Effector CD8-positive, alpha-beta T cell (primary cell): ENCODE measurements around the gene OLFML3.
"Not testable (repeated sequence)": the region's sequence is repeated elsewhere in the genome, so short reads cannot be mapped to it uniquely, and the experiment has no call there.

Experiments used
- DNase-seq: peaks from one replicate; lab custom pipeline; 2025; lab: John Stamatoyannopoulos, UW

The OLFML3 gene

GRCh38 chr1:113991467-113991997, 12.3 kb downstream of the OLFML3 start:
- no peak for DNase-seq

DNA sequence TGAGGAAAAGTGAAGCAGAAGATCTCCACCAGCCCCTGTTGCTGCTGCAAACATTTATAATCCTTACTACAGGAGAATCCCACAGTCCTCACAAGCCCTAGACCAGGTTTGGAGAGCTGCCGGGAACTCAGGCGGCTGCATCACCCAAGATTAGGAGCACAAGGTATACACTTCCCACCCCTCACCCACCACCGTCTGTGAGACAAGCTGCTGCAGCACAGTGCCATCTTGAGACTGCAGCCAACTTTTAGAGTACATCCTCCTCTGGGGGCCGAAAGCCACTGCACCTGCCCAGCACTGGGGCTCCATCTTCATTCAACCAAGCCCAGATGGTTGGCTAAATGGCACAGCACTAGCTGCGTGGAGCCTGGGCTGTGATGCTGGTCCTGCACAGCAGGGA, 13.8 kb downstream of the OLFML3 start:
- DNase-seq = no peak

DNA sequence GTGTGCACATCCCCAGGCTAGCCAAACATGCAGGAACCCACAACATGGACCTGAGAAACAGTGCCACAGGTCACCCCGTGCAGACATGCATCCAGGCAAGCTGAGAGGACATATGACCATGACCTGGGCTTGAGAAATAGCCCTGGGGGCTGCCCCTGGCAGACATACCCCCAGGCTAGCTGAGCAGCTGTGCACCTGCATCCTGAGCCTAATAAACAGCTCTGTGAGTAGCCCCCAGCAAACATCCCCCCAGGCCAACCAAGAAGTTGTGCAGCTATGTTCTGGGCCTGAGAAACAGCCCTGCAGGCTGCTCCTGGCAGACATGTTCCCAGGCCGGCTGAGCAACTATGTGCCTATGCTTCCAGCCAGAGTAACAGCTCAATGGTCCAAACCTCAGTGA, 14.5 kb downstream of the OLFML3 start:
- DNase-seq = no peak

GRCh38 chr1:113995382-113995781, 16.1 kb downstream of the OLFML3 start:
- DNase-seq = no peak

GRCh38 chr1:113998361-113998760, 19.1 kb downstream of the OLFML3 start:
- no peak for DNase-seq

DNA sequence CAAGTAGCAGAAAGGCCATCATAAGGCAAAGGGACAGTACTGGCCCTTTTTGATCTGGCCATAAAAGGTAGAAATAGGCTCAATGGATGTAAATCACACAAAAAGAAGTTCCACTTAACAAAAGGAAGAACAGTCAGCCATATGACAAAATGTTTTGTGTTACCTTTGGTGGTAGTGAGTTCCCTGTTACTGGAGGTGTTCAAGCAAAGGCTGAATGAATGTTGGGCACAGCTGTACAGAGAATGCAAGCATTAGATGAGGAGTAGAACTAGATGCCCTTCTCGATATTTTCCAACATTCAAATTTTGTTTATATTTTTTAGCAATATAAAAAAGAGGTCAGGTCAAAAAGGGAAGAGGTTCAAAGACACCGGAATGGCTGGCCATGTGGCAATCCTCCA, 20.0 kb downstream of the OLFML3 start:
- no peak for DNase-seq

- no peak for DNase-seq
Measured at GRCh38 chr1:113999799-114000198, 20.5 kb downstream of the OLFML3 start.

DNA sequence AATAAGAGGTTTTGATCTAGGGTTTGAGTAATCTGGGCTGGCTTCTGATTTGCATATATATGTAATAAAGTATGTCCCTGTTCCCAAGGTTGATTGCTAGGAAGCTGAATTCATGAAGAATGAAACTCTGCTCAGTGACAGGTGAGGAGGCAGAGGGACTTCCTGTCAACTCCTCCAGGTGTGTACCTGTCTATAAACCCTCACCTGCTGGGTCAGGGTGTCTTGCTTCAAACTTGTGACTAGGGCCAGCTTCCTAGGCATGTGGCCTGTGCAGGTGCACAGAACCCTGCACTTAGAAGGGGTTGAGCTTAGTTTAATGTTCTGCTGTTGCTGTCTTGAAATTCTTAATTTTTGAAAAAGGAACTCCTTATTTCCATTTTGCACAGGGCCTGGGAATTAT, 21.1 kb downstream of the OLFML3 start:
- no peak for DNase-seq

DNA sequence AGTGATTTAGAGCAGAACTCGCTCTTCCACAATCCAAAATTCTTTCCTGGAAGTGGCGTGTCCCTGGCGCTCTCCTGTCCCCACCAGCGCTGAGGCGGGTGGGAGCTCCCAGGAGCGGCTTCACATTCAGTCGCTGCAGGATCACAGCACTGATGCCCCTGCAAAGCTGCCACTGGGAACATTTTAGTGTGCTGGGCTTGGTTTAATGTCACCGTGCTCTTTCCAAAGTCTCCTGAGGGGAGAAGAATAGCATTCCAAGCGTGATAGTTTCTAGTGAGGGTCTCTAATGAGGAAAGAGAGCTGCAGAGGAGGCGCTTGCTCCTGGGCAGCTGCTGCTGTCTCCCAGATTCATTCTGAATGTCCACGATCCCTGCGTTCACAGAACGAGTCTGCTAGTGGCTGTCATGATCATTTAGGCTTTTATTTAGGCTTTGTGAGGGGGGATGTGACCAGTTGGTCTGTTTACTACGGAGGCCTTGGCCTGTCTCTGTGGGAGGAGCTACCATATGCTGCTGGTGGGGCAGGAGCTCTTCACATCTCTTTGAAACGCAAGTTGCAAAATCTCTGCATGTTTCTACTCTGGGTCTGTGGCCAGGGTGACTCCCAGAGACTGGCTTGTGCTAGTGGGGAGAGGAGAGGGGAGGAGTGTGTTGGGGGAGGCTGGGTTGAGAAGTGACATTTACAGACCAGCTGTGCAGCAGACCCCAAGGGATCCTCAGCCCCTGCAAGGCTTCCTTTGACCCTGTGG, 23.4 kb downstream of the OLFML3 start:
- DNase-seq = no peak

- no peak for DNase-seq
Measured at GRCh38 chr1:114003431-114003830, 24.2 kb downstream of the OLFML3 start.

DNA sequence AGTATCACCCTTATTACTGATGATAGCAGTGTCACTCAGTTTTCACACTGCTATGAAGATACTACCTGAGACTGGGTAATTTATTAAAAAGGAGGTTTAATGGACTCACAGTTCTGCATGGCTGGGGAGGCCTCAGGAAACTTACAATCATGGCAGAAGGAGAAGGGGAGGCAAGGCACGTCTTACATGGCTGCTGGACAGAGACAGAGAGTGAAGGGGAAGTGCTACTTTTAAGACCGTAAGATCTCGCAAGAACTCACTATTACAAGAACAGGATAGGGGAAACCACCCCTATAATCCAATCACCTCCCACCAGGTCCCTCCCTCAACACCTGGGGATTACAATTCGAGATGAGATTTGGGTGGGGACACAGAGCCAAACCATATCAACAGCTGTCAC, 27.6 kb downstream of the OLFML3 start:
- DNase-seq = not testable (repeated sequence)

DNA sequence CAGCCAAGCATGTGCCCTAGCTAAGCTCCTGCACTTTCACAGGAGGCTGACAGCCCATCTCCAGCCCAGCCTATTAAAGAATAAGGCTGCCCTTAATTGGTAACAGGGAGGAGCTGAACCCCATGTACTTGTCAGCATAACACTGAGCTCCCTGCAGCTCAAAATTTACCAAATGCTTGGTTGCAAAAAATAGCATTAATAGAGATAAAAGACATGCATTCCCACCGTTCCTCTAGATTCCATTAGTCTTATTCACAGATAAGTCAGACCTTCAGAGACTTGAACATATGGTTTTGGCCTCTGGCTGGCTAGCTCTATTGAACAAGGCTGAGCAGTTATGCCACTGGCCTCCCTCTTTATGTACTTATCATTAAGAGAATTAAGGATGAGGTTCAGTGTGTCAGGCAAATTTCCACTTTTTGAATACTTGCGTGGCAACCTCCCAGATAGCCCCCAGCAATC, 29.2 kb downstream of the OLFML3 start:
- DNase-seq = no peak

DNA sequence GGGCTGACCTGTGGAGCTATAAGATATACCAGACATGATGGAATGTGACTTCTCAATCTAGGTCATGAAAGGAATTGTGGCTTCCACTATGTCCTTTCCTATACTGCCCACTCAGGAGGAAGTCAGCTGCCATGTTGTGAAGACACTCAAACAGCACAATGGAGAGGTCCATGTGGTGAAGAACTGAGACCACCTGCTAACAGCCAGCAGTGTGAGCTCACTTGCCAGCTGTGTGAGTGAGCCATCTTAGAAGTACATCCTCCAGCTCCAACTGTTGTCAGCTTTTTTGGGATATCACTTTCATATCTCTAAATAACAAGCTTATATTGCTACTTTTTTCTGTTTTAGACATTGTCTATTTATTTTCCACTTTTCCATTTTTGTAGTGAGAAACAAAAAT, 29.7 kb downstream of the OLFML3 start:
- DNase-seq = no peak

GRCh38 chr1:114009393-114009792, 30.1 kb downstream of the OLFML3 start:
- DNase-seq = no peak

- DNase-seq = no peak
Measured at GRCh38 chr1:114010433-114011184, 31.3 kb downstream of the OLFML3 start.

GRCh38 chr1:114011796-114012195, 32.5 kb downstream of the OLFML3 start:
- no peak for DNase-seq

DNA sequence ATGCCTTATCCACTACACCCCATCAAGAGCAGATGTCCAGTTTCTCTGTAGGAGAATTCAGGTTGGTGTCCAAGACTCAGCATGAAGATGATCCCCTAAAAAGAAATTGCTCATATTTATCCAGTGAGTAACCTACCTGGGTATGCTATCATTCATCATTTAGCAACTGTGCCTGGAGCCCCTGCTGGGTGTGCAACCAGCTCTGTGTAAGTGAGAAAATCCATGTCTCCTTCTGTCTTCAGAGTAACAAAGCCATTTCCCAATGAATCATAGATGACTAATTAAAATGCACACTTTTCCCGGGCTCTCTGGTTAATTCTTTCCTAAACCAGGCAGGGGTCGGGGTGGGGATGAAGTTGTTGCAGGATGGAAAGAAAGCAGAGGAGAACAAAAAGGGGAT, 35.8 kb downstream of the OLFML3 start:
- no peak for DNase-seq

DNA sequence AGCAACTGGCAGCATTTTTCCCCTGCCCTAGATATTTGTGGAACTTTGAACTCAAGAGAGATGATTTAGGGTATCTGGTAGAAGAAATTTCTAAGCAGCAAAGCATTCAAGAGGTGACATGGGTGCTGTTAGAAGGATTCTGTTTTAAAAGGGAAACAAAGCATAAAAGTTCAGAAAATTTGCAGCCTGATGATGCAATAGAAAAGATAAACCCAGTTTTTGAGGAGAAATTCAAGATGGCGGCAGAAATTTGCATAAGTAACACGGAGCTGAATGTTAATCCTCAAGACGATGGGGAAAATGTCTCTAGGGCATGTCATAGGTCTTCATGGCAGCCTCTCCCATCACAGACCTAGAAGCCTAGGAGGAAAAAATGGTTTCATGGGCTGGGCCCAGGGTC, 40.5 kb downstream of the OLFML3 start:
- not testable (repeated sequence) for DNase-seq

- DNase-seq = no peak
Measured at GRCh38 chr1:114021665-114022099, 42.4 kb downstream of the OLFML3 start.

DNA sequence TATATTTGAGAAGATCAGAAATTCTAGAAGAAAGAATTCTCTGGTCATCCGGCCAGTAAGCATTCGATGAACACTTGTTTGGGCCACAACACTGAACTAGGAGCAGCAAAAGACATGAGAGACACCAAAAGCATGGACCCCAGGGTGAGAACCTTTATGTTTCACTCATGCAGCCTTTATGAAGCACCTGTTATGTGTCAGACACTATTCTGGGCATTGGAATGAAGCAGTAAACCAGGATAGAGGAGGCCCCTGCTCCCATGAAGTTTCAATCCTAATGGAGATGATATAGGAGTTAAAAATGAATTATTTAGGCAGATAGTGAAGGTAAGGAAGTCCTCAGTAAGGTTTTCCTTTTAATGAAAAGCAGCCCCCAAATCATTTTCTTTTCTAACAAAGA, 43.6 kb downstream of the OLFML3 start:
- no peak for DNase-seq

DNA sequence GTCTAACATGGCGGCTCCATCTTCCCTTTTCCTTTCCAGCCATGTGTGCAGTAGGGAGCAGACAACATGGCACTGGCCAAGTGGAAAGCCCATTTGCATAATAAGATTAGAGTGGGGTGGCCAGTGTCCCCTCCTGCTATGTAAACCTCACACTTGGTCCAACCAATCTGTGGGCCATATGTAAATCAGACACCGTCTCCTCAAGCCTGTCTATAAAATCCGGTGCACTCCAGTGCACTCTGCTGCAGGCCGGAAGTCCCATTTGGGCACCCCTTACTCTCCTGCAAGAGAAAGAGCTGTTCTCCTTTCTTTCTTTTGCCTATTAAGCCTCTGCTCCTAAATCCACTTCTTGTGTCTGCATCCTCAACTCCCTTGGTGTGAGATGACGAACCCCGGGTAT, 44.1 kb downstream of the OLFML3 start:
- no peak for DNase-seq

GRCh38 chr1:114024049-114024448, 44.8 kb downstream of the OLFML3 start:
- DNase-seq = no peak
